ENCODE results near the gene SEPSECS.

SEPSECS gene

DNA sequence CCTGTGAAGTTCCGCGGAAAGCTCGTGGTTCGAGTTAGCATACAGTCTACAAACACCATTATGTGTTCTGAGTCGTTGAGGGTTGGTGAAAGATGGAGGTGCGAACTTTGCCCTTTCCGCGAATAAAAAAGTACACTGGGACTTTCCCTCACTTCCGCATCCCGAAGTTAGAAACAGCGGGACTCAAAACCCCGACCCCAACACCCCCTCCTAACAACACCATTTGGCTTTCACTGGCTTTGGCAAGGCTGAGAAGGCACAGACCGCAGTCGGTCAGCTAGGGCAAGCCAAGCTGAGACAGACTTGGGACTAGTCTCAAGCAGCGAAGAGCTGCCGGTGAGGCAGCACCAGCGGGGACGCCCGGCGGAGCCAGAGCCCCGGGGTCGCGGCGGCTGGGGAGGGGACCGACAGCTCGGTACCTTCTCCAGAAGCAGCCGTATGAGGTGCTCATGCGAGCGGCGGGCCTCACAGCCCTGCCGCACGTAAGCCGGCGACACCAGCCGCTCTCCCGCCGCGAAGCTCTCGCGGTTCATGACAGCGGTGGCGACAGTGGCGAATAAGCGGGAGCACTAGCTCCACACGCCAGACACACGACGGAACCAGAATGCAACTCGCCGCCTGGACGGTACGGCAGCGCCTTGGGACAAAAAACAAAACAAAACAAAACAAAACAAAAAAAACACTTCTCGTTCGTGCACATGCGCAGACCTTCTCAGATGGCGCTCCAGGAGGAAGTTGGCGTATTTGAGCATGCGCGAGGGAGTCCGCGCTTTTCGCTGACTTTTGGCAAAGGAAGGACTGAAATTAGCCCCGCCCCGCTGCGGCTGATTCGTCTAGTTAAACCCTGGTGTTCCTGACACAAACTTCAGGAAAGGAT, at the start of gene SEPSECS:
Gene SEPSECS, minus strand, starts transcription at position 613 of the 877 bp plus-strand sequence. Its CDS starts 80 bp downstream, at position 533.
- DNase-seq (ENCODE audit: low spot score) = peak; percentile 72

- DNase-seq (ENCODE audit: low spot score) = no peak
Measured at GRCh38 chr4:25209702-25210101, 49.5 kb upstream of the SEPSECS start.

- DNase-seq (ENCODE audit: low spot score) = no peak
Measured at GRCh38 chr4:25207997-25208396, 47.7 kb upstream of the SEPSECS start.

- no peak for DNase-seq (ENCODE audit: low spot score)
Measured at GRCh38 chr4:25198713-25199112, 38.5 kb upstream of the SEPSECS start.

DNA sequence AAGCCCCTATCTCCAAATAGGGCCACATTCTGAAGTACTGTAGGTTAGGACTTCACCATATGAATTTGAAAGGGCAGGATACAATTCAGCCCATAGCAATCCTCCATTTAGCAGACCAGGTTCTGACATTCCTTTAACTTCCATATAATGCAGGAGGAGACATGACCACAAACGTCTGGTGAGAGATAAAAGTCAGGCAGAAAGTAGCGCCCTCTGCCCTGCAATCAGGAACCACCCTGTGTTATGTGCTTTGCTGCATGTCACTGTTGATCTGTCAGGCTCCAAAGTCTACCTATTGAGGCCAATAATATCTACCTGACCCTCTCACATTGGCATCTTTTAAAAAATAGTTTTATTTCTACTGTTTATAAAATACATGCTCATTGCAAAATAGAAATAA, 30.2 kb upstream of the SEPSECS start:
- DNase-seq (ENCODE audit: low spot score) = no peak

GRCh38 chr4:25184056-25184455, 23.8 kb upstream of the SEPSECS start:
- no peak for DNase-seq (ENCODE audit: low spot score)

DNA sequence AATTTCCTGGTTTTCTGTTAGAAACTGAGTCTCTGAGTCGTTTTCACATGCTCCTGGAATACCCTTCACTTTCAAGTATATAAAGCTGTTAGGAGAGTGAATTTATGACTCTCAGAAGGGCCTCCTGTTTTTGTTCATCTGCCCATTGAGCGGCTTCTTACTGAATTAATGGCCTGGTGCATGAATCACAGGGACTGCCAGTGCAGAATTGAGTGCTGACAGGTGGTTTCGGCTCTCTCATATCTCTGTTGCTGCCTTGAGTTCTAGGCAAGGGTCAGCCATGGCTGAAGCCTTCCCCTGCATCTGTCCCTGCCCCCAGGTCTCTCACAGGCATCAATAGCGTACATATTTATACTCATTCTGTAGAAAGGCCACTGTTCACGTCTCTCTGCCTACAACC, 22.7 kb upstream of the SEPSECS start:
- no peak for DNase-seq (ENCODE audit: low spot score)

GRCh38 chr4:25180524-25181131, 20.4 kb upstream of the SEPSECS start:
- no peak for DNase-seq (ENCODE audit: low spot score)

GRCh38 chr4:25178838-25179261, 18.6 kb upstream of the SEPSECS start:
- DNase-seq (ENCODE audit: low spot score) = no peak

GRCh38 chr4:25177147-25177546, 16.9 kb upstream of the SEPSECS start:
- DNase-seq (ENCODE audit: low spot score) = no peak

DNA sequence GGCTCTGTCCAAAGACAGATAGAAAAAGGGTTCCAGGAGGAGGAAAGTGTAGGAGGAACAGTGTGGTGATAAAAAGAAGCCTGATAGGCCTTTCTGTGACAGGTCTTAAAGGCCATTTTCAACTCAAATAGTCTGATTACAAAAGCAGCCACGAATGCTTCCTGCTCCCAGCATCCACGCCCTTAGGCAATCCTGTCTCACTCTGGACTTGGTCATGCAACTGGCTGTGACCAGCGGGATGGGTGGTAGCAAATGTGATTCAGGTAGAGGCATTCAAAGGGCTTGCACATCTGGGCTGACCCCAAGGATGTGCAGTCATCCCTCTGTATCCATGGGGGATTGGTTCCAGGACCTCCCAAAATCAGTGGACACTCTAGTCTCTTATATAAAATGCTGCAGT, 14.4 kb upstream of the SEPSECS start:
- DNase-seq (ENCODE audit: low spot score) = no peak

GRCh38 chr4:25172961-25173915, 13.0 kb upstream of the SEPSECS start:
- no peak for DNase-seq (ENCODE audit: low spot score)

- DNase-seq (ENCODE audit: low spot score) = no peak
Measured at GRCh38 chr4:25171201-25171865, 11.1 kb upstream of the SEPSECS start.

DNA sequence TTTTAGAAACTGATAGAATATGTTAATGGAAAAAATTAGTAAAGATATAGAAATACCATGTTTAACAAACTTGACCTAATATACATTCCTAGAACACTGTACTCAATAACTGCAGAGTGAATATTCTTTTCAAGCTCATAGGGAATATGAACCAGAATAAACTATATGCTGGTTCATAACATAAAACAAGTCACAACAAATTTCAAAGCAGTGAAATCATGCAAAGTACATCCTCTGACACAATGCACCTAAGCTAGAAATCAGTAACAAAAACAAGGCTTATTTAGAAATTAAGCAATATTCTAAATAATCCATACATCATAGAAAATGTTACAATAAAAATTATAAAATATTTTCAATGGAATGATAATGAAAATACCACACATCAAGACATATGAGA, 9.2 kb upstream of the SEPSECS start:
- no peak for DNase-seq (ENCODE audit: low spot score)

DNA sequence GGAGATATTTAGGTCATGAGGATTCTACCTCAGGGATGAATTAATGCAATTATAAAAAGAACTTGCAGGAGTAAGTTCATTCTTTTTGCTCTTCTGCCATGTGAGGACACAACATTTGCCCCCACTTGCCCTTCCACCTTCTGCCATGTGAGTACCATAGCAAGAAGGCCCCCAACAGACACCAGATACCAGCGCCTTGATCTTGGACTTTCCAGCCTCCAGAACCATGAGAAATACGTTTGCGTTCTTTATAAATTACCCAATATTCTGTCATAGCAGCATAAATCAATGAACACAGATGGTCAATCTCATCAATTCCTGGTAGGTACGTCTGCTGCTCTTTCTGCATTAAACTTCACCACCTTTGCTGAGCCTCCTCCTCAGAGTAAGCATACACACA, 5.7 kb upstream of the SEPSECS start:
- DNase-seq (ENCODE audit: low spot score) = no peak

- no peak for DNase-seq (ENCODE audit: low spot score)
Measured at GRCh38 chr4:25163196-25163595, 2.9 kb upstream of the SEPSECS start.

GRCh38 chr4:25162566-25162965, 2.3 kb upstream of the SEPSECS start:
- no peak for DNase-seq (ENCODE audit: low spot score)

DNA sequence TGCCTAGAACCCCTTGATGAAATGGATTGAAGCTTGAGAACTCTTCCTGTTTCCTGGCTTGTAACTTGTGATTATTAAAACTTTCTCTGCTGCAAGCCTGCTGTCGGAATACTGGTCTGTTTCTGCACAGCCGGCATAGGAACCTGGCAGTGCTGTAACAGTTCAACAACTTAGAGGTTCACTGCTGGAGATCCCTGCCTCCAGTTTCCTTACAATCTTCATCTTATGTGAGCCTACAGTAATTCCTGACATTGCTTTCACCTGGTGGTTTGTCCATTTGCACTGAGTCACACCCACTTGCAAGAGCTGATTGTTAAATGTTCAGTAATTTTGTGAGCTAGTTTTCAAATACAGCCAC, 1.3 kb upstream of the SEPSECS start:
- no peak for DNase-seq (ENCODE audit: low spot score)

DNA sequence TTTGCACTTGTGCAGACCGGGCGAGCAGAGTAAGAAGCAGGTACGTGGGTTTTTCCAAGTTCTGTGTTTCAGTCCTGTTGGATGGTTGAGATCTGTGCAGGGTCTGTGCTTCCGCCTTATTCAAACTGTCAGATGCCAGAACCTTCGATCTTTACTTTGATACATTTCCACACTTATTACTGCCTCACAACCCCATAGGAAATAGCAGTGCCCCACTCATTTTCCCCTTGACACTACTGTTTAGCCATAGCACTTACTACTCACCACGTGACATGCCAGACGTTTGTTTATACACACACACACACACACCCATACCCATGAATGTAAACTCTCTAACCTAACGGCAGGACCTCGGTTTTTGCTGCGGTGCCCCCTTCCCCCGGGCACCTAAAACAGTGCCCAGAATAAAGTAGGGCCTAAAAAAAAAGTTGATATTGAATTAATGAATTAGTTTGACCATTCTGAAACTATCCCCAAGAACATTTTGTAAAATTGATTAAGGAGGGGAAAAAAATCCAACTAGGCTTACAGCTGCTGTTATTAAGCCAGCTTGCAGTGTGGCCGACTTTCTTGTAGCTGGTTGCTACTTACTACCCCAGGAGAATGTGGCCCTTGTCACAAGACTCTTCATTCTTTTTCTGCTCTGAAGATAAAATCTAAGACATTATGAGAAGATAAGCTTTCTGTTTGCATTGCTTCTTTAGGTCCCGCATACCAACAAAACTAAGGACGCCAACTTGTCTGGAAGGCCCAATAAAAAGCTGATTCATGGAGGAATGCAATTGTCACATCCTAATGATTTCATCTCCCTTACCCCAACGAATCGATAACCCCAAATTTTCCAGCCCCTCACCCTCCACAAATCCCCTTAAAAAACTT, 704 bp upstream of the SEPSECS start:
- DNase-seq (ENCODE audit: low spot score) = peak; percentile 27

GRCh38 chr4:25158817-25159216, 1.4 kb downstream of the SEPSECS start:
- no peak for DNase-seq (ENCODE audit: low spot score)

- DNase-seq (ENCODE audit: low spot score) = no peak
Measured at GRCh38 chr4:25157081-25157480, 3.2 kb downstream of the SEPSECS start.
